ENCODE data around the gene C6orf136. TPM values are rescaled to one million over a fixed set of nuclear protein-coding genes. Genes with fewer than 3 reads are reported as not detected.

Gene C6orf136
- total and polyA plus RNA-seq, 10 of the 15 experiments (the other 5 are each of a cell fraction or from before 2014, with no cell fraction given), result 5.2 to 24.1 (median 14.9) TPM

- no peak for TF ChIP-seq ATF2 (IDR thresholded peaks at IDR 0.05; ENCODE audit: low read length)
- TF ChIP-seq TARDBP (IDR thresholded peaks at IDR 0.05; ENCODE audit: borderline replicate concordance), result peak; percentile 22; the same call in 1 of the 2 replicates
- TF ChIP-seq E2F4 (IDR thresholded peaks at IDR 0.05; ENCODE audit: low read depth, low read length), result no peak
- TF ChIP-seq POU2F2 (IDR thresholded peaks at IDR 0.05; ENCODE audit: borderline replicate concordance, low read depth, low read length), result 0 out of 3 replicates have a peak, but pooled peaks have one; percentile 24
- no peak for TF ChIP-seq FOXM1 (IDR thresholded peaks at IDR 0.05; ENCODE audit: low read depth, low read length)
- no peak for TF ChIP-seq MEF2A (IDR thresholded peaks at IDR 0.05; ENCODE audit: insufficient read depth, low read depth, low read length)
- no peak for TF ChIP-seq SMAD5 (IDR thresholded peaks at IDR 0.05; ENCODE audit: low read depth)
- no peak for TF ChIP-seq TCF7 (IDR thresholded peaks at IDR 0.05; ENCODE audit: borderline replicate concordance)
- TF ChIP-seq POLR2AphosphoS5 (IDR thresholded peaks at IDR 0.05; ENCODE audit: low read length), result no peak
- peak; percentile 71 for TF ChIP-seq LARP7 (IDR thresholded peaks at IDR 0.05)
- TF ChIP-seq CREM (IDR thresholded peaks at IDR 0.05; ENCODE audit: low read depth), result 0 out of 2 replicates have a peak, but pooled peaks have one; percentile 10
- no peak for TF ChIP-seq PML (IDR thresholded peaks at IDR 0.05; ENCODE audit: low read length)
- TF ChIP-seq SPI1 (IDR thresholded peaks at IDR 0.05; ENCODE audit: borderline replicate concordance, insufficient read depth, low read depth, low read length), result no peak
- TF ChIP-seq STAT3 (IDR thresholded peaks at IDR 0.05; ENCODE audit: low read depth, low read length), result no peak
- TF ChIP-seq POLR2AphosphoS2 (IDR thresholded peaks at IDR 0.05; ENCODE audit: low read depth, low read length), result no peak
- TF ChIP-seq PBX3 (IDR thresholded peaks at IDR 0.05; ENCODE audit: insufficient replicate concordance, low read depth, low read length), result no peak
- TF ChIP-seq EED (IDR thresholded peaks at IDR 0.05; ENCODE audit: low read depth), result no peak
- TF ChIP-seq TBL1XR1 (IDR thresholded peaks at IDR 0.05; ENCODE audit: low read depth, low read length), result no peak
- TF ChIP-seq BRCA1 (IDR thresholded peaks at IDR 0.05; ENCODE audit: low read depth, low read length), result no peak
- TF ChIP-seq YBX1 (IDR thresholded peaks at IDR 0.05), result no peak
- peak; percentile 34 for TF ChIP-seq KLF5 (IDR thresholded peaks at IDR 0.05; ENCODE audit: partially characterized antibody)
- no peak for TF ChIP-seq CBX5 (IDR thresholded peaks at IDR 0.05; ENCODE audit: low read depth)
- no peak for TF ChIP-seq ZNF274 (IDR thresholded peaks at IDR 0.05; ENCODE audit: insufficient read depth, insufficient read length)
- TF ChIP-seq MLLT1 (IDR thresholded peaks at IDR 0.05), result no peak
- TF ChIP-seq RAD51 (IDR thresholded peaks at IDR 0.05), result no peak
- no peak for TF ChIP-seq ATF7 (IDR thresholded peaks at IDR 0.05; ENCODE audit: low read depth)
- TF ChIP-seq SUPT20H (IDR thresholded peaks at IDR 0.05; ENCODE audit: borderline replicate concordance, control insufficient read depth, low read depth, low read length), result no peak
Observed at GRCh38 chr6:30678964-30679726, 32.2 kb downstream of the C6orf136 start (continued).
